HG03460 (cell line): ENCODE measurements around the gene MRPS34.

Source experiments
- ATAC-seq: cut with Tn5 transposase; IDR thresholded peaks from one replicate; pipeline ENCODE4 v1.9.1; 2021; ENCODE audit not compliant: unreplicated experiment

Gene MRPS34

GRCh38 chr16:1771188-1771863, 1.6 kb downstream of the MRPS34 start, which contains the start of gene NME3:
TSS of gene NME3 (minus strand) at chr16:1771543. CDS start at chr16:1771534, 9 bp downstream.
- ATAC-seq = no peak

GRCh38 chr16:1770328-1771187, 2.4 kb downstream of the MRPS34 start:
- ATAC-seq = no peak

GRCh38 chr16:1769402-1770300, 3.3 kb downstream of the MRPS34 start:
- ATAC-seq = no peak

GRCh38 chr16:1768767-1769401, 4.0 kb downstream of the MRPS34 start:
- no peak for ATAC-seq

DNA sequence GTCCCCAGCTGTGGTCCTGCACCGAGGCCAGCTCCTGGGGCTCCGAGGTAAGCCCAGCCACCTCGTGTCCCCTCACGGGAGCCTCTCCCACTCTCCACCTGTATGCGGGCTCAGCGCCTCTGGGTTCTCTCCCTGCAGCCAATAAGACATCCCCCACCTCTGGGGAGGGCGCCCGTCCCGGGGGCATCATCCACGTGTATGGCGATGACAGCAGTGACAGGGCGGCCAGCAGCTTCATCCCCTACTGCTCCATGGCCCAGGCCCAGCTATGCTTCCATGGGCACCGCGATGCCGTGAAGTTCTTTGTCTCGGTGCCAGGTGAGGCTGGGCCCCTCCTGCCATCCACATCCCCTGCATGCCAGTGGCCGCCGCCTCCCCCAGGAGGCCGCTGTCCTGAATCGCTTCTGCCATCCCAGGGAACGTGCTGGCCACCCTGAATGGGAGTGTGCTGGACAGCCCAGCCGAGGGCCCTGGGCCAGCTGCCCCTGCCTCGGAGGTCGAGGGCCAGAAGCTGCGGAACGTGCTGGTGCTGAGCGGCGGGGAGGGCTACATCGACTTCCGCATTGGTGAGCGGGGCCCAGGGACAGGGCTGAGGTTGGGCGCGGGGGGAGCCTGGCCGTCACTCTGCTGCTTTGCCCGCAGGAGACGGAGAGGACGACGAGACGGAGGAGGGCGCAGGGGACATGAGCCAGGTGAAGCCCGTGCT, 4.7 kb downstream of the MRPS34 start:
- ATAC-seq = no peak

DNA sequence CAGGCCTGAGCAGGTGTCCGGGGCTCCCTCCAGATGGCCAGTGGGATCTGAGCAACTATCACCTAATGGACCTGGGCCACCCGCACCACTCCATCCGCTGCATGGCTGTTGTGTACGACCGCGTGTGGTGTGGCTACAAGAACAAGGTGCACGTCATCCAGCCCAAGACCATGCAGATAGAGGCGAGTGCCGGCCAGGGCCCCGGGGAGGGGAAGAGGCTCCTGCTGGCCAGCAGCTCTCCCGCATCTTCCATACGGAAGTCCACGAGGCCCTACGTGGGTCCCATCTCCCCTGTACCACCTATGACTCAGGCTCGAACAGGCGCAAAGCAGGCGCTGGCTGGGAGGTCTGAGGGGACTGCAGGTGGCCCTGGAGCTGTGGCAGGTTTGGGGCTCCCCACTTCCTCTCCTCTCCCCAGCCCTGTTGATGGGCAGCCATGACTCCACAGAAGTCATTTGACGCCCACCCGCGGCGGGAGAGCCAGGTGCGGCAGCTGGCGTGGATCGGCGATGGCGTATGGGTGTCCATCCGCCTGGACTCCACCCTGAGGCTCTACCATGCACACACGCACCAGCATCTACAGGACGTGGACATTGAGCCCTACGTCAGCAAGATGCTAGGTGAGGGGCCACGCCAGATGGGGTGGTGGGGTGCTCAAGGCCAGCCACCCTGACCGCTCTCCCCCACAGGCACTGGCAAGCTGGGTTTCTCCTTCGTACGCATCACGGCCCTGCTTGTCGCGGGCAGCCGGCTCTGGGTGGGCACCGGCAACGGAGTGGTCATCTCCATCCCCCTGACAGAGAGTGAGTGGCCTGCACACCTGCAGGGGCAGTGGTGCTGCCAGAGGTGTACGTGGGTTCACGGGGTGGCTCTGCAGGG, 5.6 kb downstream of the MRPS34 start:
- ATAC-seq = no peak

- ATAC-seq = no peak
These were observed 6.2 kb downstream of the MRPS34 start for GRCh38 chr16:1766701-1767100.

DNA sequence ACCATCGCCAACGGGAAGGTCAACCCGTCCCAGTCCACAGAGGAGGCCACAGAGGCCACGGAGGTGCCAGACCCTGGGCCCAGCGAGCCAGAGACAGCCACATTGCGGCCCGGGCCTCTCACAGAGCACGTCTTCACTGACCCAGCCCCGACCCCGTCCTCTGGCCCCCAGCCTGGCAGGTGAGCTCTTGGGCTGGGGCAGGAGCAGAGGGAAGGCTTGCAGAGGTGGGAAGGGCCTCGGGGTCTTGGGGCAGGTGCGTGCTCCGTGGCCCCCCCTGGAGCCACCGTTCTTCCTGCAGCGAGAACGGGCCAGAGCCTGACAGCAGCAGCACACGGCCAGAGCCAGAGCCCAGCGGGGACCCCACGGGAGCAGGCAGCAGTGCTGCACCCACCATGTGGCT, 6.7 kb downstream of the MRPS34 start:
- no peak for ATAC-seq

DNA sequence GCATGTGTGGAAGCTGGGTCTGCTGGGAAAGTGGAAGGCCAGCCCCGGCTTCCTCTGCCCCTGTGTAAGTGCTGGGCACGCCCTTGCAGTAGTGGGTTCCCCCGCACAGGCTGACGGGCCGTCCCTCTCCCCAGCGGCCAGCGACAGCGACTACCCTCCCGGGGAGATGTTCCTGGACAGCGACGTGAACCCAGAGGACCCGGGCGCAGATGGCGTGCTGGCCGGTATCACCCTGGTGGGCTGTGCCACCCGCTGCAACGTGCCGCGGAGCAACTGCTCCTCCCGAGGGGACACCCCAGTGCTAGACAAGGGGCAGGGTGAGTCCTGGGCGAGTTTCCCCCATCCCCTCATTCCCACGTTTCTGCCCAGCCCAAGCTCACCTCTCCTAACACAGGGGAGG, 7.1 kb downstream of the MRPS34 start:
- no peak for ATAC-seq

- no peak for ATAC-seq
These were observed 8.0 kb downstream of the MRPS34 start for GRCh38 chr16:1764971-1765370.

DNA sequence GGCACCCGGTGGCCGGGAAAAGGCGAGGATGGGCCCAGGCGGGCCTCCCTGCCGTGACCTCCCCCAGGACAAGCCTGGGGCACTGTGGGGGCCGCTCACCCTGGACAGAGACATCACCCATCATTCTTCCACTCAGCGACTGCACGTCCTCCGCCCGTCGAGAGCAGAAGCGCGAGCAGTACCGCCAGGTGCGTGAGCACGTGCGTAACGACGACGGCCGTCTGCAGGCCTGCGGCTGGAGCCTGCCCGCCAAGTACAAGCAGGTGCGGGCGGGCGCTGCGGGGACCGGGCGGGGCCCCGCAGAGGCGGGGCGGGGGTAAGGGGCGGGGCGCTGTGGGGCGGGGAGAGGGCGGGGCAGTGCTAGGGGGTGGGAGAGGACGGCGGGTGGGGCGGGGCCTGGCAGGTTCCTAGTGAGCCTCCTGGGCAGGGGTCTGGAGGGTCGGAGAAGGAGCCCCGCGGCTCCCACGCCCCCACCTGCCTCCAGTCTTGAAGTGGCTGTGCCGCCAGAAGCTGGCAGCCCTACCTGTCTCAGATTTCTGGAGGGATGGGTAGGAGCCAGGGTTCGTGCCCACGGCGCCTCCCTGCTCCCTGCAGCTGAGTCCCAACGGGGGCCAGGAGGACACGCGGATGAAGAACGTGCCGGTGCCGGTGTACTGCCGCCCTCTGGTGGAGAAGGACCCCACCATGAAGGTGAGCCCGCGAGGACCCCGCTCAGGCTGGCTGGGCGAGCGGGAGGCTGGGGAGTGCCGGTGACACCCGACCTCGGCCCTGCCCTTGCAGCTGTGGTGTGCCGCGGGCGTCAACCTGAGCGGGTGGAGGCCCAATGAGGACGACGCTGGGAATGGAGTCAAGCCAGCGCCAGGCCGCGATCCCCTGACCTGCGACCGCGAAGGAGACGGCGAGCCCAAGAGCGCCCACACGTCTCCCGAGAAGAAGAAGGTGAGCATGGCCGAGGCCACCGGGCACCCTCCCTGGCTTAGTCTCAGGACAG, 9.1 kb downstream of the MRPS34 start:
- no peak for ATAC-seq

- ATAC-seq = no peak
These were observed 9.9 kb downstream of the MRPS34 start for GRCh38 chr16:1762879-1763520.

DNA sequence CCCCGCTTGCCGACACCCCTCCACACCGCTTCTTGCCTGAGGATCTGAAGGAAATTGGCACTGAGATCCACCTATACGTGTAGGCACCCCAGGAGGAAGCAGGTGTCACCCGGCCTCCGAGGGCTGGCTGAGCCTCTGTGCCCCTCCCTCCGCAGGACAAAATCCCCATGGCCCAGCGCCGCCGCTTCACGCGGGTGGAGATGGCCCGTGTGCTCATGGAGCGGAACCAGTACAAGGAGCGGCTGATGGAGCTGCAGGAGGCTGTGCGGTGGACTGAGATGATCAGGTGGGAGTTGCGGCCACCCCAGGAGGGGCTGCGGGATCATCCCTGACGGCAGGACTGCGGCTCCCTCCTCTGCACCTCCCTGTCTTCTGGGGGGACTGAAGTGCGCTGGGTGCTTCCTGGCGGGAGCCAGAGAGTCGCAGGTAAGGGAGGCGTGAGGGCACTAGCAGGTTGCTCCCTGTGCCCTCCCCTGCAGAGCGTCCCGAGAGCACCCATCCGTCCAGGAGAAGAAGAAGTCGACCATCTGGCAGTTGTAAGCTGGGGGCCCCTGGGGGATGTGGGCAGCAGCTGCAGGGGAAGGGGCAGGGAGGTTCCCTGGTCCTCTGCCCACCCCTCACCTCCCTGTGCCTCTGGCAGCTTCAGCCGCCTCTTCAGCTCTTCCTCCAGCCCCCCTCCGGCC, 10.6 kb downstream of the MRPS34 start:
- no peak for ATAC-seq

DNA sequence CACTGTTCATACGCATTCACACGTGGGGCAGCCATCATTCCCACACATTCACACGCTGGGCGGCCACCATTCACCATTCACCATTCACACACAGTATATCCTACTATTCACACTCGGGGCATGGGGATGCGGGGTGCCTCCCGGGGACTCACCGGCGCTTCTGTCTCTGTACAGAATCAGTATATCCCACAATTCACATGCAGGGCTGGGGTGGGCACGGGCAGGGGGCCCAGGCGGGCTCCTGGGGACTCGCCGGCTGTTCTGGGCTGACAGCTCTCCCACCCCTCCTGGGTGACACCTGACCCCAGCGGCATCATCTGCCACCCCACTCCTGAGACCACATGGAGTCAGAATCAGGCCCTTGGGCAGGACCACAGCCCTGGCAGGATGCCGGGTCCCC, 11.2 kb downstream of the MRPS34 start:
- ATAC-seq = no peak

- ATAC-seq = no peak
These were observed 12.0 kb downstream of the MRPS34 start for GRCh38 chr16:1760911-1761310.

- ATAC-seq = no peak
These were observed 13.4 kb downstream of the MRPS34 start for GRCh38 chr16:1759511-1759910.

DNA sequence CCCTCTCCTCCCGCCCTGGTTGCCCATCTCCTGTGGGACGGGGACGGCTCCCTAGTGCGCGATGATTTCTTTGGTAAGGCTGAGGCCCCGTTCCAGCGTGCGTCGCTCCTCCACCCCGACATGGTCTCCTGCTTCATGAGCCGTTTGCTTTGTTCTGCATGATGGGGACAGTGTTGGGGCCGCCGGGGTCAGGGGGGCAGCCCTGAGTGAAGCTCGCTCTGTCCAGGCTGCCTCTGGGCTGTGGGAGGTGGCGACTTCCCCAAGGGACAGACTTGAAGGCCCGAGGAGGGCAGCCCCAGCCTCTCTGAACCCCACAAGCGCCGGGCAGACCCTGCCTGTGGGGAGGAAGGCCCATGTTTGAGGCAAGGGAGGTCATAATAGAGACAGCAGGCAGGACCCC, 14.0 kb downstream of the MRPS34 start:
- ATAC-seq = no peak
